CD4-positive, CD25-positive, alpha-beta regulatory T cell (primary cell): ENCODE data around the gene OR1N2. TPM values are rescaled to one million over a fixed set of nuclear protein-coding genes. Genes with fewer than 3 reads are reported as not detected.
"Not testable (repeated sequence)": the region's sequence is repeated elsewhere in the genome, so short reads cannot be mapped to it uniquely, and the experiment has no call there.

Experiments used
- ATAC-seq, 2 donors: fragments of 150-1000 bp; cut with Tn5 transposase; one replicate each; pipeline ENCODE4 v1.10.0; 2021; ENCODE audit warnings: low read depth in 2 of 2, moderate number of reproducible peaks in 2 of 2, moderate library complexity in 1 of 2
- DNase-seq, 3 donors: peaks; one replicate each; pipeline versions ENCODE4 v3.0.0 to v3.0.0-alpha.2; 2012 to 2022; ENCODE audit warnings: mixed read lengths in 1 of 3
- H3K27ac ChIP-seq: one replicate; pipeline ENCODE4 v1.7.0; 2013; ENCODE audit warnings: mild to moderate bottlenecking, low read length; ENCODE audit not compliant: insufficient read depth, poor library complexity, severe bottlenecking
- H3K27me3 ChIP-seq: one replicate; pipeline ENCODE4 v1.7.0; 2013; ENCODE audit warnings: low read length; ENCODE audit not compliant: control insufficient read depth, insufficient read depth
- H3K36me3 ChIP-seq: one replicate; pipeline ENCODE4 v1.7.0; 2013; ENCODE audit warnings: mild to moderate bottlenecking, low read length, moderate library complexity; ENCODE audit not compliant: control insufficient read depth, insufficient read depth
- H3K4me1 ChIP-seq: 2 replicates; pipeline ENCODE4 v1.7.0; 2013; ENCODE audit warnings: mild to moderate bottlenecking, low read length; ENCODE audit not compliant: insufficient read depth, control insufficient read depth, poor library complexity, severe bottlenecking
- H3K4me3 ChIP-seq: one replicate; pipeline ENCODE4 v1.7.0; 2013; ENCODE audit warnings: low read depth, mild to moderate bottlenecking, low read length, moderate library complexity
- H3K9me3 ChIP-seq, 2 experiments: 1 replicate in 1 of 2; 2 replicates in 1 of 2; pipeline ENCODE4 v1.7.0; 2013; ENCODE audit warnings: low read length in 2 of 2, mild to moderate bottlenecking in 1 of 2, moderate library complexity in 1 of 2; ENCODE audit not compliant: control insufficient read depth in 2 of 2
- H3K27ac Mint-ChIP-seq, 3 donors: one replicate each; pipeline ENCODE4 v1.8.0; 2020 to 2022; ENCODE audit warnings: mild to moderate bottlenecking in 3 of 3, mixed read lengths in 3 of 3, moderate library complexity in 2 of 3
- H3K27me3 Mint-ChIP-seq: one replicate; pipeline ENCODE4 v1.8.0; 2022; ENCODE audit warnings: mild to moderate bottlenecking, mixed read lengths
- H3K36me3 Mint-ChIP-seq: one replicate; pipeline ENCODE4 v1.8.0; 2020; ENCODE audit warnings: mixed read lengths
- H3K4me1 Mint-ChIP-seq, 4 donors: one replicate each; pipeline ENCODE4 v1.8.0; 2020 to 2022; ENCODE audit warnings: mixed read lengths in 4 of 4, mild to moderate bottlenecking in 1 of 4
- H3K4me3 Mint-ChIP-seq, 4 donors: one replicate each; pipeline ENCODE4 v1.8.0; 2020 to 2022; ENCODE audit warnings: mild to moderate bottlenecking in 4 of 4, mixed read lengths in 4 of 4, moderate library complexity in 3 of 4
- H3K9me3 Mint-ChIP-seq, 7 donors: one replicate each; pipeline ENCODE4 v1.8.0; 2020 to 2022; ENCODE audit warnings: mixed read lengths in 7 of 7, mild to moderate bottlenecking in 3 of 7, moderate library complexity in 2 of 7
- polyA plus RNA-seq, 4 donors: library from polyadenylated mRNA; unstranded; fragments of 300-500 nt; fragmentation: Illumina TruSeq; gene quantifications; one replicate each; pipeline ENCODE4 v1.2.3, GENCODE V29; 2021
- total RNA-seq: library from RNA; stranded (reverse); gene quantifications from one replicate; pipeline ENCODE4 v1.2.3, GENCODE V29; 2022

OR1N2 gene
- total and polyA plus RNA-seq, 5 donors from 2014 or later = 0.81 TPM; not detected in 4

DNA sequence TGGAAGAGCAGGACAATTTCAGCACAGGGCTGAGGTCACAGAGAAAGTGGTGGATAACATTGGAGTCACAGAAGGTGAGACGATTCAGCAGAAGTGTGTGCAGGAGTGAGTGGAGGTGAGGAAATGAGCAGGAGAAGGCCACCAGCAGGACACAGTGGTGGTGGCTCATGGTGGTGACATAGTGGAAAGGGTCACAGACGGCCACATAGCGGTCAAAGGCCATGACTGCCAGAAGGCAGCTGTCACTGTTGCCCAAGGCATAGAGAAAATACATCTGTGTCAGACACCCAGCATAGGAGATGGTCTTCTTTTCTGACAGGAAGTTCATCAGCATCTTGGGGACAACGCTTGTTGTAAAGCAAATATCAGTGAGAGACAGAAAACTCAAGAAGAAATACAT lies 15.0 kb downstream of the OR1N2 start:
- no peak for DNase-seq
- Mint-ChIP-seq H3K4me1 (no peaks in the 10 kb centered on the region), H3K4me3 (no peak overlapping the region), H3K36me3 (no peaks in the 10 kb centered on the region), H3K27me3 (peaks cover 5% of the 10 kb centered on the region), H3K9me3 (peaks cover 0 to 8% (median 3%) of the 10 kb centered on the region in 7 donors), H3K27ac (no peak overlapping the region)
- Histone ChIP-seq H3K27me3 (peaks cover 4% of the 10 kb centered on the region), H3K4me3 (no peak overlapping the region), H3K4me1 (no peaks in the 10 kb centered on the region), H3K36me3 (no peaks in the 10 kb centered on the region), H3K9me3 (no peaks in the 10 kb centered on the region), H3K27ac (no peak overlapping the region)
- no peak for ATAC-seq

GRCh38 chr9:122572456-122572855 lies 19.5 kb downstream of the OR1N2 start:
- Histone ChIP-seq H3K27ac (no peak overlapping the region), H3K4me3 (no peak overlapping the region), H3K36me3 (no peaks in the 10 kb centered on the region), H3K9me3 (no peaks in the 10 kb centered on the region), H3K27me3 (no peaks in the 10 kb centered on the region), H3K4me1 (no peaks in the 10 kb centered on the region)
- no peak for DNase-seq
- Mint-ChIP-seq H3K4me1 (no peaks in the 10 kb centered on the region), H3K27ac (no peak overlapping the region), H3K36me3 (no peaks in the 10 kb centered on the region), H3K4me3 (no peak overlapping the region), H3K9me3 (peaks cover 0 to 3% (median 0%) of the 10 kb centered on the region in 7 donors), H3K27me3 (no peaks in the 10 kb centered on the region)
- ATAC-seq = no peak

GRCh38 chr9:122579874-122580273 lies 27.0 kb downstream of the OR1N2 start:
- H3K27ac Mint-ChIP-seq = no peak overlapping the region

DNA sequence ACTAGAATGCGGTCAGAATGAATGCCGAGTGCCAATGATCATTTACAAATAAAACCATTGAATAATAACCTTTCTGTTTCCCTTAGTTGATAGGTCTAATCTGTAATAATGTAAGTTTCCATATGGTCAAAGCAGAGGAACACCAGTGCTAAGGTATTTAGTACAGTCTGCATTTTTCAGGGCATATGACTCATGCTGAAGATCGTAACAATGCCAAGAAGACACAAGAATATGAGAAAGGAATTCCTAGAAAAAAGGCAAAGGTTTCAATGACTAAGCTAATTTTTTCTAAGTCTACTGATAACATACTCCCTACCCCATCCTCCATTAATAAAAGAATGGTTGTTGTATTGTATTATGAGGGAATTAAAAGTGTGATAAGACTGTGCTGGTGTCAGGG lies 27.4 kb downstream of the OR1N2 start:
- Mint-ChIP-seq H3K4me3 (no peak overlapping the region), H3K36me3 (no peaks in the 10 kb centered on the region), H3K27me3 (peaks cover 11% of the 10 kb centered on the region), H3K9me3 (peaks cover 0 to 5% (median 0%) of the 10 kb centered on the region in 7 donors), H3K4me1 (no peaks in the 10 kb centered on the region), H3K27ac (no peak overlapping the region)
- Histone ChIP-seq H3K36me3 (no peaks in the 10 kb centered on the region), H3K27ac (no peak overlapping the region), H3K4me3 (no peak overlapping the region), H3K27me3 (no peaks in the 10 kb centered on the region), H3K4me1 (no peaks in the 10 kb centered on the region), H3K9me3 (no peaks in the 10 kb centered on the region)
- ATAC-seq = no peak
- DNase-seq = no peak

More at GRCh38 chr9:122579874-122580273, 27.0 kb downstream of the OR1N2 start:
- H3K4me3 ChIP-seq = no peak overlapping the region
- Mint-ChIP-seq H3K36me3 (no peaks in the 10 kb centered on the region), H3K27me3 (peaks cover 6% of the 10 kb centered on the region), H3K9me3 (peaks cover 0 to 5% (median 0%) of the 10 kb centered on the region in 7 donors), H3K4me3 (no peak overlapping the region), H3K4me1 (no peaks in the 10 kb centered on the region)
- DNase-seq (no peak), ATAC-seq (no peak)
- no peak overlapping the region for H3K27ac ChIP-seq
- H3K4me1 ChIP-seq = no peaks in the 10 kb centered on the region
- H3K27me3 ChIP-seq = no peaks in the 10 kb centered on the region
- no peaks in the 10 kb centered on the region for H3K9me3 ChIP-seq
- H3K36me3 ChIP-seq = no peaks in the 10 kb centered on the region

- H3K36me3 ChIP-seq, DNase-seq, ATAC-seq, H3K27ac Mint-ChIP-seq, H3K4me1 Mint-ChIP-seq, H3K36me3 Mint-ChIP-seq, H3K27me3 ChIP-seq, H3K9me3 ChIP-seq, H3K4me1 ChIP-seq, H3K9me3 Mint-ChIP-seq, H3K27ac ChIP-seq, H3K4me3 ChIP-seq: not testable (repeated sequence)
- peak within 1 kb of the TSS in 1 of 4 donors; percentile 51 for H3K4me3 Mint-ChIP-seq
- peaks cover 15% of the 10 kb centered on the region for H3K27me3 Mint-ChIP-seq
Measured at GRCh38 chr9:122583284-122583683, 30.4 kb downstream of the OR1N2 start, which contains the start of gene OR1L8. TSS of gene OR1L8 (minus strand) at chr9:122583384. CDS start at chr9:122568477, 14,907 bp downstream.

Other genes starting within 250 kb of the OR1N2 start
- gene PTGS1, start 182.1 kb upstream of the OR1N2 start, total RNA-seq = 9.2 TPM
- under 1 TPM; 0.03 to 0.87 (median 0.61) TPM for gene PTGS1, start 182.1 kb upstream of the OR1N2 start, polyA plus RNA-seq
- not detected for gene OR1J1, start 75.2 kb upstream of the OR1N2 start, total RNA-seq
- not detected for gene OR1J1, start 75.2 kb upstream of the OR1N2 start, polyA plus RNA-seq
- gene OR1J2, start 42.3 kb upstream of the OR1N2 start, total RNA-seq = 0.42 TPM
- gene OR1J2, start 42.3 kb upstream of the OR1N2 start, polyA plus RNA-seq = not detected
- 1.8 TPM for gene OR1J4, start 34.0 kb upstream of the OR1N2 start, total RNA-seq
- gene OR1J4, start 34.0 kb upstream of the OR1N2 start, polyA plus RNA-seq = not detected
- gene OR1N1, start 25.8 kb upstream of the OR1N2 start, total RNA-seq = not detected
- not detected for gene OR1N1, start 25.8 kb upstream of the OR1N2 start, polyA plus RNA-seq
- gene OR1L8, start 30.3 kb downstream of the OR1N2 start, total RNA-seq = not detected
- under 1 TPM in 3 of 4 donors, not detected in 1; 0.12 to 0.50 (median 0.20) TPM for gene OR1L8, start 30.3 kb downstream of the OR1N2 start, polyA plus RNA-seq
- gene OR1Q1, start 61.6 kb downstream of the OR1N2 start, total RNA-seq = 0.72 TPM
- gene OR1Q1, start 61.6 kb downstream of the OR1N2 start, polyA plus RNA-seq = not detected
- not detected for gene OR1B1, start 104.5 kb downstream of the OR1N2 start, total RNA-seq
- not detected for gene OR1B1, start 104.5 kb downstream of the OR1N2 start, polyA plus RNA-seq
- not detected for gene OR1L1, start 108.6 kb downstream of the OR1N2 start, total RNA-seq
- not detected for gene OR1L1, start 108.6 kb downstream of the OR1N2 start, polyA plus RNA-seq
- gene OR1L3, start 122.0 kb downstream of the OR1N2 start, total RNA-seq = not detected
- gene OR1L3, start 122.0 kb downstream of the OR1N2 start, polyA plus RNA-seq = not detected
- gene OR1L4, start 170.9 kb downstream of the OR1N2 start, total RNA-seq = not detected
- not detected for gene OR1L4, start 170.9 kb downstream of the OR1N2 start, polyA plus RNA-seq
- not detected for gene OR1L6, start 189.2 kb downstream of the OR1N2 start, total RNA-seq
- gene OR1L6, start 189.2 kb downstream of the OR1N2 start, polyA plus RNA-seq = under 1 TPM in 1 of 4 donors, not detected in 3; 0.17 TPM
- not detected for gene OR5C1, start 235.8 kb downstream of the OR1N2 start, total RNA-seq
- not detected for gene OR5C1, start 235.8 kb downstream of the OR1N2 start, polyA plus RNA-seq
- gene OR1K1, start 247.0 kb downstream of the OR1N2 start, total RNA-seq = not detected
- gene OR1K1, start 247.0 kb downstream of the OR1N2 start, polyA plus RNA-seq = under 1 TPM in 2 of 4 donors, not detected in 2; 0.34 to 0.41 TPM